Retinal pigment epithelial cell (primary cell): ENCODE data around the gene SFMBT1.

ENCODE experiments used
- DNase-seq: peaks from one replicate; pipeline ENCODE4 v3.0.0-alpha.2; 2010; ENCODE audit warnings: low read depth
- H3K4me3 ChIP-seq: 2 replicates; pipeline ENCODE4 v1.5.1; 2011; ENCODE audit warnings: mild to moderate bottlenecking, low read length, control low read depth, moderate library complexity
- CTCF ChIP-seq: conservative IDR thresholded peaks from 2 replicates; pipeline ENCODE4 v1.5.1; 2011; ENCODE audit warnings: low read depth, low read length, control low read depth, inconsistent platforms

The SFMBT1 gene

GRCh38 chr3:52881871-52882270, 164.0 kb downstream of the SFMBT1 start:
- H3K4me3 ChIP-seq: no peak overlapping the region
- TF ChIP-seq CTCF: no peak
- no peak for DNase-seq

GRCh38 chr3:52880474-52880873, 165.4 kb downstream of the SFMBT1 start:
- no peak overlapping the region for H3K4me3 ChIP-seq
- DNase-seq: no peak
- TF ChIP-seq CTCF: no peak

GRCh38 chr3:52880047-52880446, 165.8 kb downstream of the SFMBT1 start:
- TF ChIP-seq CTCF: no peak
- H3K4me3 ChIP-seq: no peak overlapping the region
- no peak for DNase-seq

GRCh38 chr3:52879581-52879980, 166.3 kb downstream of the SFMBT1 start:
- H3K4me3 ChIP-seq: no peak overlapping the region
- TF ChIP-seq CTCF: no peak
- DNase-seq: no peak

GRCh38 chr3:52879090-52879489, 166.8 kb downstream of the SFMBT1 start:
- no peak for DNase-seq
- TF ChIP-seq CTCF: peak; percentile 22
- no peak overlapping the region for H3K4me3 ChIP-seq

- TF ChIP-seq CTCF: no peak
- DNase-seq: no peak
- no peak overlapping the region for H3K4me3 ChIP-seq
Measured at GRCh38 chr3:52877085-52877484, 168.8 kb downstream of the SFMBT1 start.

- no peak overlapping the region for H3K4me3 ChIP-seq
- no peak for TF ChIP-seq CTCF
- no peak for DNase-seq
Measured at GRCh38 chr3:52874864-52875587, 170.8 kb downstream of the SFMBT1 start.
